Measurements from ENCODE around the gene GNAT1. TPM values are rescaled to one million over a fixed set of nuclear protein-coding genes. Genes with fewer than 3 reads are reported as not detected.

GNAT1 gene
- polyA plus RNA-seq (2013, experiment 1 of 2), result not detected
- polyA plus RNA-seq (2013, experiment 2 of 2), result not detected

- 84 to 88% methylated on average over 3 to 7 of the region's 8 CpGs for WGBS, 2 experiments (ENCODE audit: insufficient coverage in 2 of 2)
- H3K4me1 ChIP-seq (ENCODE audit: control insufficient read depth, insufficient read depth, low read length, poor library complexity, severe bottlenecking), result no peaks in the 10 kb centered on the region
- no peak within 1 kb of the TSS for H3K27ac ChIP-seq (ENCODE audit: low read depth, low read length, severe bottlenecking)
- no peaks in the 10 kb centered on the region for H3K9me3 ChIP-seq (ENCODE audit: control insufficient read depth, low read length)
- H3K36me3 ChIP-seq (ENCODE audit: control insufficient read depth, insufficient read depth, low read length), result peaks cover 4% of the 10 kb centered on the region
- no peak within 1 kb of the TSS for H3K4me3 ChIP-seq (ENCODE audit: extremely low read depth, insufficient read depth, low read length, poor library complexity, severe bottlenecking)
These were observed at the start of gene GNAT1 for GRCh38 chr3:50190936-50191660. GNAT1 (plus strand) TSS chr3:50191610; CDS start chr3:50191726, 116 bp downstream.

GRCh38 chr3:50146316-50146901, 45.0 kb upstream of the GNAT1 start:
- 70 to 86% methylated on average over 1 of the region's 3 CpGs for WGBS, 2 experiments (ENCODE audit: insufficient coverage in 2 of 2)
- no peak overlapping the region for H3K4me3 ChIP-seq (ENCODE audit: extremely low read depth, insufficient read depth, low read length, poor library complexity, severe bottlenecking)
- H3K9me3 ChIP-seq (ENCODE audit: control insufficient read depth, low read length), result no peaks in the 10 kb centered on the region
- peaks cover 9% of the 10 kb centered on the region for H3K4me1 ChIP-seq (ENCODE audit: control insufficient read depth, insufficient read depth, low read length, poor library complexity, severe bottlenecking)
- no peaks in the 10 kb centered on the region for H3K36me3 ChIP-seq (ENCODE audit: control insufficient read depth, insufficient read depth, low read length)
- H3K27ac ChIP-seq (ENCODE audit: low read depth, low read length, severe bottlenecking), result no peak overlapping the region

GRCh38 chr3:50147016-50147415, 44.4 kb upstream of the GNAT1 start:
- H3K4me1 ChIP-seq (ENCODE audit: control insufficient read depth, insufficient read depth, low read length, poor library complexity, severe bottlenecking), result peaks cover 12% of the 10 kb centered on the region
- H3K36me3 ChIP-seq (ENCODE audit: control insufficient read depth, insufficient read depth, low read length), result no peaks in the 10 kb centered on the region
- no peak overlapping the region for H3K4me3 ChIP-seq (ENCODE audit: extremely low read depth, insufficient read depth, low read length, poor library complexity, severe bottlenecking)
- H3K9me3 ChIP-seq (ENCODE audit: control insufficient read depth, low read length), result no peaks in the 10 kb centered on the region
- WGBS, 2 experiments (ENCODE audit: insufficient coverage in 2 of 2), result 97 to 98% methylated on average over 5 to 6 of the region's 7 CpGs
- H3K27ac ChIP-seq (ENCODE audit: low read depth, low read length, severe bottlenecking), result no peak overlapping the region

- 90% methylated on average over 2 of the region's 2 CpGs for WGBS, 2 experiments (ENCODE audit: insufficient coverage in 2 of 2)
- H3K4me3 ChIP-seq (ENCODE audit: extremely low read depth, insufficient read depth, low read length, poor library complexity, severe bottlenecking), result no peak overlapping the region
- H3K4me1 ChIP-seq (ENCODE audit: control insufficient read depth, insufficient read depth, low read length, poor library complexity, severe bottlenecking), result peaks cover 12% of the 10 kb centered on the region
- no peaks in the 10 kb centered on the region for H3K36me3 ChIP-seq (ENCODE audit: control insufficient read depth, insufficient read depth, low read length)
- H3K9me3 ChIP-seq (ENCODE audit: control insufficient read depth, low read length), result no peaks in the 10 kb centered on the region
- no peak overlapping the region for H3K27ac ChIP-seq (ENCODE audit: low read depth, low read length, severe bottlenecking)
These were observed 44.0 kb upstream of the GNAT1 start for GRCh38 chr3:50147447-50147846.

GRCh38 chr3:50147861-50148260, 43.5 kb upstream of the GNAT1 start:
- Histone ChIP-seq H3K36me3 (ENCODE audit: control insufficient read depth, insufficient read depth, low read length) (no peaks in the 10 kb centered on the region), H3K4me3 (ENCODE audit: extremely low read depth, insufficient read depth, low read length, poor library complexity, severe bottlenecking) (no peak overlapping the region), H3K27ac (ENCODE audit: low read depth, low read length, severe bottlenecking) (no peak overlapping the region), H3K9me3 (ENCODE audit: control insufficient read depth, low read length) (no peaks in the 10 kb centered on the region), H3K4me1 (ENCODE audit: control insufficient read depth, insufficient read depth, low read length, poor library complexity, severe bottlenecking) (peaks cover 12% of the 10 kb centered on the region)
- 74 to 85% methylated on average over 4 to 5 of the region's 6 CpGs for WGBS, 2 experiments (ENCODE audit: insufficient coverage in 2 of 2)

GRCh38 chr3:50150404-50150750, 41.0 kb upstream of the GNAT1 start:
- Histone ChIP-seq H3K27ac (ENCODE audit: low read depth, low read length, severe bottlenecking) (no peak overlapping the region), H3K4me1 (ENCODE audit: control insufficient read depth, insufficient read depth, low read length, poor library complexity, severe bottlenecking) (peaks cover 16% of the 10 kb centered on the region)
- 67 to 78% methylated on average over 1 of the region's 1 CpG for WGBS, 2 experiments (ENCODE audit: insufficient coverage in 2 of 2)

GRCh38 chr3:50150863-50151686, 40.3 kb upstream of the GNAT1 start:
- Histone ChIP-seq H3K4me3 (ENCODE audit: extremely low read depth, insufficient read depth, low read length, poor library complexity, severe bottlenecking) (no peak overlapping the region), H3K9me3 (ENCODE audit: control insufficient read depth, low read length) (no peaks in the 10 kb centered on the region), H3K27ac (ENCODE audit: low read depth, low read length, severe bottlenecking) (peak overlapping the region; percentile 45), H3K4me1 (ENCODE audit: control insufficient read depth, insufficient read depth, low read length, poor library complexity, severe bottlenecking) (peaks cover 16% of the 10 kb centered on the region), H3K36me3 (ENCODE audit: control insufficient read depth, insufficient read depth, low read length) (no peaks in the 10 kb centered on the region)
- WGBS, 2 experiments (ENCODE audit: insufficient coverage in 2 of 2), result 62 to 71% methylated on average over 11 to 14 of the region's 18 CpGs

More at GRCh38 chr3:50150404-50150750, 41.0 kb upstream of the GNAT1 start:
- H3K9me3 ChIP-seq (ENCODE audit: control insufficient read depth, low read length), result no peaks in the 10 kb centered on the region
- H3K4me3 ChIP-seq (ENCODE audit: extremely low read depth, insufficient read depth, low read length, poor library complexity, severe bottlenecking), result no peak overlapping the region
- H3K36me3 ChIP-seq (ENCODE audit: control insufficient read depth, insufficient read depth, low read length), result no peaks in the 10 kb centered on the region

- H3K27ac ChIP-seq (ENCODE audit: low read depth, low read length, severe bottlenecking), result no peak overlapping the region
- no peak overlapping the region for H3K4me3 ChIP-seq (ENCODE audit: extremely low read depth, insufficient read depth, low read length, poor library complexity, severe bottlenecking)
- WGBS, 2 experiments (ENCODE audit: insufficient coverage in 2 of 2), result 96 to 98% methylated on average over 2 to 4 of the region's 5 CpGs
- H3K36me3 ChIP-seq (ENCODE audit: control insufficient read depth, insufficient read depth, low read length), result no peaks in the 10 kb centered on the region
- no peaks in the 10 kb centered on the region for H3K9me3 ChIP-seq (ENCODE audit: control insufficient read depth, low read length)
- H3K4me1 ChIP-seq (ENCODE audit: control insufficient read depth, insufficient read depth, low read length, poor library complexity, severe bottlenecking), result peaks cover 22% of the 10 kb centered on the region
These were observed 39.7 kb upstream of the GNAT1 start for GRCh38 chr3:50151728-50152127.

- Histone ChIP-seq H3K36me3 (ENCODE audit: control insufficient read depth, insufficient read depth, low read length) (no peaks in the 10 kb centered on the region), H3K9me3 (ENCODE audit: control insufficient read depth, low read length) (no peaks in the 10 kb centered on the region), H3K27ac (ENCODE audit: low read depth, low read length, severe bottlenecking) (no peak overlapping the region), H3K4me1 (ENCODE audit: control insufficient read depth, insufficient read depth, low read length, poor library complexity, severe bottlenecking) (peaks cover 37% of the 10 kb centered on the region), H3K4me3 (ENCODE audit: extremely low read depth, insufficient read depth, low read length, poor library complexity, severe bottlenecking) (peak overlapping the region; percentile 47)
- 55 to 56% methylated on average over 9 of the region's 9 CpGs for WGBS, 2 experiments (ENCODE audit: insufficient coverage in 2 of 2)
These were observed 37.5 kb upstream of the GNAT1 start for GRCh38 chr3:50153782-50154475.

GRCh38 chr3:50154476-50154839, 37.0 kb upstream of the GNAT1 start:
- Histone ChIP-seq H3K4me1 (ENCODE audit: control insufficient read depth, insufficient read depth, low read length, poor library complexity, severe bottlenecking) (peaks cover 41% of the 10 kb centered on the region), H3K27ac (ENCODE audit: low read depth, low read length, severe bottlenecking) (no peak overlapping the region), H3K36me3 (ENCODE audit: control insufficient read depth, insufficient read depth, low read length) (no peaks in the 10 kb centered on the region), H3K4me3 (ENCODE audit: extremely low read depth, insufficient read depth, low read length, poor library complexity, severe bottlenecking) (peak overlapping the region; percentile 47), H3K9me3 (ENCODE audit: control insufficient read depth, low read length) (no peaks in the 10 kb centered on the region)
- WGBS, 2 experiments (ENCODE audit: insufficient coverage in 2 of 2), result 4 to 9% methylated on average over 18 to 26 of the region's 34 CpGs
